Lower leg skin (tissue), 4 donors: Measurements from ENCODE around the gene SOX5. TPM values are rescaled to one million over a fixed set of nuclear protein-coding genes. Genes with fewer than 3 reads are reported as not detected.

Experiments used
- DNase-seq, 2 donors: peaks; one replicate each; pipeline ENCODE4 v3.0.0-alpha.2; 2019; ENCODE audit warnings: low spot score in 2 of 2
- H3K4me3 ChIP-seq: fragments of 200-600 bp; sonication (generic); 2 replicates; pipeline ENCODE4 v1.5.1; 2017; ENCODE audit warnings: mild to moderate bottlenecking, low read depth; ENCODE audit not compliant: poor library complexity, severe bottlenecking
- CTCF ChIP-seq, 3 donors: fragments of 450-650 bp; IDR thresholded peaks; one replicate each; pipeline ENCODE4 v1.5.1; 2016; ENCODE audit warnings: antibody characterized with exemption in 3 of 3, mild to moderate bottlenecking in 3 of 3, moderate library complexity in 2 of 3
- POLR2A ChIP-seq, 2 donors: fragments of 450-650 bp; IDR thresholded peaks; one replicate each; pipeline ENCODE4 v1.6.1; 2016 to 2017; ENCODE audit warnings: antibody characterized with exemption in 2 of 2, mild to moderate bottlenecking in 1 of 2, moderate library complexity in 1 of 2
- WGBS, 2 donors: methylation state at CpG; one replicate each; pipeline ENCODE4 v1.1.5; 2018; 5-methylcytosine and 5-hydroxymethylcytosine counted together
- intact Hi-C: fragments of 100-400 bp; cut with DNase I; formaldehyde crosslinking; loops from one replicate; pipeline ENCODE4 v1.15.0; 2023; ENCODE audit warnings: low total_unique reads
- total RNA-seq, 4 donors: library from RNA; depleted of rRNA; stranded (reverse); fragments of >200 nt; gene quantifications; one replicate each; pipeline ENCODE4 v1.1.0, GENCODE V29; 2016

The SOX5 gene
- total RNA-seq, 4 donors from 2014 or later, result 23.7 to 59.7 (median 33.6) TPM

GRCh38 chr12:23763724-23764123, 185.7 kb downstream of the SOX5 start:
- H3K4me3 ChIP-seq, result no peak overlapping the region
- no peak for DNase-seq
- intact Hi-C loops, result no loop called here
- 97 to 98% methylated on average over 1 of the region's 1 CpG for WGBS, 2 donors
- TF ChIP-seq CTCF (IDR thresholded peaks at IDR 0.05) (no peak), POLR2A (IDR thresholded peaks at IDR 0.05) (no peak)

DNA sequence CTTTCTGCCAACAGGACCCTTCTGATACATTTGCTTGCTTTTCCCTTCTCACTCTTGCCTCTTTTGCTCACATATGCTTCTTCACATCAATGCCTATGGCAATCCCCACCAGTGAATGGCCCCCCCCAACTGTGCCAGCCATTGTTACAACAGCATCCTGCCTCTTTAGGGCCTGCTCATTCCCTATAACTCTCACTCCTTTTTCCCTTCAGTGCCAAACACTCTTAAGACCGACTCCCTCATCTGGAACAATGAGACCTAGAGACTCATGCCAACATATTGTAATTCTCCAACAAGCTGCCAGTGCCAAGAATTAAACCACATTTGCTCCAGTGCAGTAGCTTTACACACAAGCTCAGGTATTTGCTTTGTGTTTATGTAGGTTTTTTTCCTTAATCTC, 189.0 kb downstream of the SOX5 start:
- no peak overlapping the region for H3K4me3 ChIP-seq
- DNase-seq, result no peak
- no peak for TF ChIP-seq POLR2A (IDR thresholded peaks at IDR 0.05)
- no peak for TF ChIP-seq CTCF (IDR thresholded peaks at IDR 0.05)
- intact Hi-C loops, result no loop called here
- 13 to 23% methylated on average over 1 of the region's 1 CpG for WGBS, 2 donors

GRCh38 chr12:23758608-23759007, 190.9 kb downstream of the SOX5 start:
- H3K4me3 ChIP-seq, result no peak overlapping the region
- 81 to 85% methylated on average over 3 of the region's 3 CpGs for WGBS, 2 donors
- intact Hi-C loops, result no loop called here
- DNase-seq, result no peak
- TF ChIP-seq POLR2A (IDR thresholded peaks at IDR 0.05) (no peak), CTCF (IDR thresholded peaks at IDR 0.05) (no peak)

- 73 to 76% methylated on average over 1 of the region's 1 CpG for WGBS, 2 donors
- no peak for DNase-seq
Measured at GRCh38 chr12:23757541-23757962, 191.9 kb downstream of the SOX5 start.

GRCh38 chr12:23756416-23756815, 193.1 kb downstream of the SOX5 start:
- intact Hi-C loops, result no loop called here
- no peak overlapping the region for H3K4me3 ChIP-seq
- TF ChIP-seq POLR2A (IDR thresholded peaks at IDR 0.05) (no peak), CTCF (IDR thresholded peaks at IDR 0.05) (no peak)
- no peak for DNase-seq
- 97 to 99% methylated on average over 2 of the region's 2 CpGs for WGBS, 2 donors

More at GRCh38 chr12:23757541-23757962, 191.9 kb downstream of the SOX5 start:
- no peak overlapping the region for H3K4me3 ChIP-seq
- TF ChIP-seq CTCF (IDR thresholded peaks at IDR 0.05) (no peak), POLR2A (IDR thresholded peaks at IDR 0.05) (no peak)
- intact Hi-C loops, result no loop called here

DNA sequence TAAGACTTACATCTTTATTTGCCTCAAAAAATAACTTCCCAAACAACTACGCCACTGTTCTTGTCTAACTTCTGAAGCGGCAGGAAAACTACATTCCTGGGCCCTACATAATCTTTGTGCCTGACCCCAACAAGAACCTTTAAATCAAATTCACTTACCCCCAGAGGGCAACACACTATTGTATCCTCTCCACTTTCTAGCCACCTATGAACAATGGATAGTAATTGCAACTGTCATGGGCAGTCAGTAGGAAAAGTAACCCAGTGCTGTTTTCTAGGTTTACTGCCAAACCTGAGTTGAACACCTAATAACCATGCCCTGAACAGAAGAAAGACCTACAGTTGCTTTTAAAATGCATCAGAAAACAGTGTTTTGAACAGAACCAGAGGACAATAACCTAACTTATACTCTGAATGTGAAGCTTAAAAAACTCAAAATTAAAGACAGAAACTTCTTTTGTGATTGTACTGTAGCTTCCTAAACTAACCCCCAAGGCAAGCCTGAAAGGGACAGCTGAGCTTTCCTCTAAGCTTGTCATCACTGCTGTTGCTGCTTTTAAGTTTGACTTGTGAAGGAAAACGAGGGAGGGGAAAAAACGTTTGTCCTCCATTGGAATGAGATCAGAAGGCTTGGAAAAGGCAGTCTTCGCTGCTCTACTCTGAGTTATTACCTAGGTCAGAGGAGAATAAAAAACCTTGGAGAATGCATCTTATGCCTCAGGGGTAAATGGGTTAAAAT, 195.7 kb downstream of the SOX5 start:
- no peak overlapping the region for H3K4me3 ChIP-seq
- 70% methylated on average over 5 of the region's 5 CpGs for WGBS, 2 donors
- no peak for TF ChIP-seq POLR2A (IDR thresholded peaks at IDR 0.05)
- no peak for TF ChIP-seq CTCF (IDR thresholded peaks at IDR 0.05)
- no peak for DNase-seq
- intact Hi-C loops, result no loop called here
